GM18499 (cell line): ENCODE data around the gene C11orf54.

Experiments
- ATAC-seq: cut with Tn5 transposase; IDR thresholded peaks from one replicate; pipeline ENCODE4 v1.9.1; 2021; ENCODE audit warnings: moderate number of reproducible peaks; ENCODE audit not compliant: insufficient read depth, unreplicated experiment

C11orf54 gene

DNA sequence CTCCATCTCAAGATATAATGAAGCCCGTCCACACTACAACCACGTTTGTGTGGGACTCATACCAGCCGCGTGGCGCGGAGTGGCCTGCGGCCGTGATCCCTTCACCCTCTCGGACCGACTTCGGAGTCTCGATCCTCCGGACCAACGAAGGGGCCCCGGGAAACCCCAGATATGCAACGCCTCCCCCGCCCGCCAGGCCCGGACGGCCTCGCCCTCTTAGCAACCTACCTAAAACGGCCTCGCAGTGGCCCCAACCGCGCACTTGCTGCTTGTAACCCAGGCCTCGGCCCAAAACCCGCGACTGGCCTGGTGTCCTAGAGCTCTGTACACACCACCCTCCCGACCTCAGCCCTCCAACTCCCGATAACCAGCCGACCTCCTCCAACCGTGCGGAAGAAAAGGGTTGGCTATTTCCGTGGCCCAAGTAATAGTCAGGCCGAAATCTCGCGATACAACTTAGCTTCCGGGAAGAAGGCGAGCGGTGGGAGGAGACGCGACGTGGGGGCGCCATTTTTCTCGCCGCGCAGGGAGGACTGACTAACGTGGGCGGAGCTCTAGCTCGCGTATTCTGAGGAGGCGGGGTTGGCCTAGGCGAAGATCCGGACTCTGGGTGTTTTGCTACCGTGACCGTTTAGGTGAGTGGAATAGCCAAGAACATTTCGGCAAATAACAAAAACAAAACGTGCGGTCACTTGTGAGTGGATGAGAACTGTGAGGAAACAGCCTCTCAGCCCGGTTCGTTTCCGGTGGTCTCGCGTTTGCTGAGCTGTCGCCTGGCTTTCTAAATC lies at the start of gene C11orf54, which contains the start of gene TAF1D:
TSS of gene C11orf54 (plus strand) at position 579 of the 788 bp plus-strand sequence. CDS start 5,722 bp downstream, outside the sequence.
TSS of gene TAF1D (minus strand) at position 402 of the 788 bp plus-strand sequence. CDS start 2,191 bp downstream, outside the sequence.
- ATAC-seq: peak; percentile 66

DNA sequence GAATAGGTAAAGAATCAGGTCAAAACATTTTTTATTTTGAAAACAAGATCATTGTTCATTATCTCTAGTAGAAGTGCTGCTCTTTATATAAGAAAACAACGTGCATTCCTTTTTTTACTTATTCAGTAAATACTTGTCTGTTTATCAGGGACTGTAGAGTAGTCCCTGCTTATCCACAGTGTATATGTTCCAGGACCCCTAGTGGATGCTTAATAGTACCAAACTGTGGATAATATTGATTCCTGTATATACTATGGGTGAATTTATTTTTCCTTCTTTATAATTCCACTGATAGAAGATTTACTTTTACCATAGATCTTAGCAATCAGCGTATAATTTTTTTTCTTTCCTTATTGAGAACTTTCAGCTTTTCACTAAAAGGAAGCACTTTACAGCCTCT lies 47.4 kb upstream of the C11orf54 start:
- ATAC-seq: no peak

DNA sequence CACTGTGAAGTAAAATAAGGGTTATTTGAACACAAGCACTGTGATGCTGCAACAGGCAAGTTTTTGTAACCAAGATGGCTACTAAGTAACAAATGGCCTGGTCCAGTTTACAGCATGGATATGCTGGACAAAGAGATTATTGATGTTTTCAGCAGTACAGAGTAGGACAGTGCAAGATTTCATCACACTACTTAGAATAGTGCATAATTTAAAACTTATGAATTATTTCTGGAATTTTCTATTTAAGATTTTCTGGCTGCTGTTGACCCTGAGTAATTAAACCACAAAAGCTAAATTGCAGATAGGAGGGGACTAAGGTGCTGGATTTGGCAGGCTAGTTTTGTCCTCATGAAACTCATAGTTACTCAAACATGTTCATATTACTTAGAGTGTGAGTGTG lies 46.9 kb upstream of the C11orf54 start:
- no peak for ATAC-seq

DNA sequence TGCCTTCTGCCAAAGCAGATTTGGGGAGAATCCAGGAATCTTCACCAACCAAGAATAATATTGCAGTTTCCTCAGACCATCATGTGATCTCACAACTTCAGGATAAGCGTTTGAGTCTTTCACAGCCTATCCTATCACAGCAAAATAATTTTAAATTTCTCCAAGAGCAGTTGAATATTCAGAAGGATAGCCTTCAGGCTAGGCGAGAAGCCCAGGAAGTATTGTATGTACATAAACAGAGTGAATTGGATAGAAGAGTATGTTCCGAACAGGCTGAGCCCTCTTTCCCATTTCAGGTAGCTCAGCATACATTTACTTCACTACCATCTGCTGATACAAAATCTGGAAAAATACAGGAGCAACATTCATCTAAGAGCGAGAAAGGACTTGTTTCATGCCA lies 43.9 kb upstream of the C11orf54 start:
- no peak for ATAC-seq

DNA sequence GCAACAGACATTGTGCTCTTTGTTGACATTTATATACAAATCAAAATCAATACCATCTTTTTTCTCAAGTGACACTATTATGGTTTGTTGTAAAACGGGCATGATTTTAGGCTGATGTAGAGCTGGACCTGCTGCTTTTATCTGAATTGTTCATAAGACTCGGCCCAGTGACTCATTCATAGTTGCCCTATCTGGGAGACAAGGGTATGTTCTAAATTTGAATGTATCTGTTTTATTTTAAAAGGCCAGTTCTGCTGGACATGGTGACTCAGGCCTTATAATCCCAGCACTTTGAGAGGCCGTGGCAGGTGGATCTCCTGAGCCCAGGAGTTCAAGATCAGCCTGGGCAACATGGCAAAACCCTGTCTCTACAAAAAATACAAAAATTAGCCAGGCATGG lies 40.6 kb upstream of the C11orf54 start:
- no peak for ATAC-seq

DNA sequence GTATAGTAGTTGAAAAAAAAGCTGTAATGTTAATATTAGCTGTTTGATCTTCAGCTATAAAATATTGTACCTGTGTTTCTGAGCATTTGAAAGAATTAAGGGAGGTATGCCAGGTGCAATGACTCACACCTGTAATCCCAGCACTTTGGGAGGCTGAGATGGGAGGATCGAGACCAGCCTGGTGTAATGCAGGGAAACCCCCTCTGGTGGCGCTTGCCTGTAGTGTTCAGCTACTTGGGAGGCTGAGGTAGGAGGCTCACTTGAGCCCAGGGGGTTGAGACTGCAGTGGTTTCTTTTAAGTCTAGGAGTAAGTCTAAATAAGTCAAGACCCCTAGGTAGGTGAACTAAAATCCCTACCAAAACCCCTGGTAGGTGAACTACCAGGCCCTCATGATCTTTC lies 37.2 kb upstream of the C11orf54 start:
- no peak for ATAC-seq

DNA sequence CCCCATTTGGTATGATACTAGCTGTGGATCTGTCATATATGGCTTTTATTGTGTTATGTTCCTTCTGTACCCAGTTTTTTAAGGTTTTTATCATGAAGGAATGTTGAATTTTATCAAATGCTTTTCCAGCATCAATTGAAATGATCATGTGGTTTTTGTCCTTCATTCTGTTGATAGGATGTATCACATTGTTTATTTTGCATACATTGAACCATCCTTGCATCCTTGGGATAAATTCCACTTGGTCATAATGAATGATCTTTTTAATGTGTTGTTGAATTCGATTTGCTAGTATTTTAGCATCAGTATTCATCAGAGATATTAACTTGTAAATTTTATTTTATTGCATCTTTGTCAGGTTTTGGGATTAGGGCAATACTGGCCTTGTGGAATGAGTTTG lies 31.2 kb upstream of the C11orf54 start:
- no peak for ATAC-seq

DNA sequence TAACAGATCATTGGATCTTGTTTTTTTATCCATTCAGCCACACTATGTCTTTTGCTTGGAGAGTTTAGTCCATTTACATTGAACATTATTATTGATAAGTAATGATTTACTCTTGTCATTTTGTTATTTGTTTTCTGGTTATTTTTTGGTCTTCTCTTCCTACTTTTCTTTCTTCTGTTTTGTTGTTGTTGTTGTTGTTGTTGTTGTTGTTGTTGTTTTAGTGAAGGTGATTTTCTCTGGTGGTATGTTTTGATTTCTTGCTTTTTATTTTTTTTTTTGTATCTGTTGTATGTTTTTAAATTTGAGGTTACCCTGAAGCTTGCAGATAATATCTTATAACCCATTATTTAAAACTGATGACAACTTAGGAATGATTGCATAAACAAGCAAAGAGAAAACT lies 28.8 kb upstream of the C11orf54 start:
- ATAC-seq: no peak

DNA sequence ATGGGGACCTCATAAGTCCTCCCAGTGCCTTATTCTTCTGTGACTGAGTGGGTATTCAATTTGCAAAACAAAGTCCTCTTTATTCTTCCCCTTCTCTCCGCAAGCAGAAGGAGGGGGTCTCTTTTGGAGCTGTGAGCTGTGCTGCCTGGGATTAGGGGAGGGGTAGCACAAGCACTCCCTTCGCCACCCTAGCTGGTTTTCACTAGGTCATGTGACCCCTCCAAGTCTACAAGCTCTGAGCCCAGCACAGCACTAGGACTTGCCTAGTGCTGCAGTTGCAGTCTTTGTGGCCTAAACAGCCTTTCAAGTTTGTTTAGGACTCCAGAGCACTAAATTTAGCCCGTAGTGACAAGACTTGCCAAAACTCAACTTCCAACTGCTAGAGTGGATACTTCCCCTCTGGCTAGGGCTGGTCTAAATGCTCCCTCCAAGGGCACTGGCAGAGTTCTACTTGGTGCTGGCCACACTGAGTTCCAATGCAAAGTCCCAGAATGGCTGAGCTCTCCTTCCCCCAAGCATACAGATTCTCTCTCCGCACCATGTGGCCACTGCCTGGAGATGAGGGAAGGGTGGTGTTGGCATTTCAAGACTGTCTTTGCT lies 25.6 kb upstream of the C11orf54 start:
- no peak for ATAC-seq

DNA sequence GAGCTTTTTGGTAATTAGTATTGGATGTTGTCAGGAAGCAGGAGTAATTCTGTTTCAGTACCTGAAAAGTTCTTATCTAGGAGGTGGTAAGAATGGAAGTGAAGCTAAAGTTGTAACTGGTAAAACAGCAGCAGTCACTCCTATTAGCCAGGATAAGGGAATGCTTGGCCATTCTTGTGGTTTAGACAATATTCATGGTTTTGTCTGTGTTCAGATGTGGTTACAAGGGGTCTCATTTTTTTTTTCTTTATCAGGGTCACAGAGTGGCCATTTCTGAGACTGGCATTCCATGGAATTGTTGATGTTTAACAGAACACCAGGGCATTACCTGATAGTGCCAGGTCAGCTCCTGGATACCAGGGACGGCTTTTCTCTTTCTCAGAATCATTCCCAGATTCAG lies 24.0 kb upstream of the C11orf54 start:
- no peak for ATAC-seq

DNA sequence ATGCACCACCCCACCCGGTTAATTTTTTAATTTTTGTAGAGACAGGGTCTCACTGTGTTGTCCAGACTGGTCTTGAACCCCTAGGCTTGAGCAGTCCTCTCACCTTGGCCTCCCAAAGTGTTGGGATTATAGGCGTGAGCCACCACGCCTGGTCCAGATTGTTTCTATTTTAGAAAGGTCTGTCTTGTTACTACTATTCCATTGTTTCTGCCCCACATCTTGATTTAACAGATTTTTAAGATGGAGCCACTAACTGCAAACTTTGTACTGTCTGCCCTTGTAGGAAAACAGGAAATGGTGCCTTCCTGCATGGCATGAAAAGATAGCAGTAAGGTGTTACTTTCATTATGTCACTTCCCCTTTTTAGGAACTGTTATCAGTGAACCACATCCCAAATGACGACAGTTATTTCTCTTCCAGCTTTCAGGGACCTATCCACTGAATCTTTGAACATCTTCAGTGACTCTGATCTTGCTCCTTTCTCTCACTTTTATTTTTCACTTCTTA lies 23.4 kb upstream of the C11orf54 start:
- ATAC-seq: peak; percentile 96

DNA sequence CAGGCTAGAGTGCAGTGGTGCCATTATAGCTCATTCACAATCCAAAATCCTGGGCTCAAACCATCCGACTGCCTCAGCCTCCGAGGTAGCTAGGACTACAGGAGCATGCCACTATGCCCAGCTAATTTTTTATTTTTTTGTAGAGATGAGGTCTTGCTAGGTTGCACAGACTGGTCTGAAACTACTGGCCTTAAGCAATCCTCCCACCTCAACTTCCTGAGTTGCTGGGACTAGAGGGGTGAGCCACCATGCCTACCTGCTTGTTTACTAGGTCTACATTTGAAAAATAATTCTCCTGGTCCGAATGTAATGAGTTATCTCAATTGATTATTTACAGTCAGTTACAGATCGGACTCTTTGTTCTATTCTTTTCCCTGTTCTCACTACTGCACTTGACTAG lies 22.2 kb upstream of the C11orf54 start:
- ATAC-seq: no peak

DNA sequence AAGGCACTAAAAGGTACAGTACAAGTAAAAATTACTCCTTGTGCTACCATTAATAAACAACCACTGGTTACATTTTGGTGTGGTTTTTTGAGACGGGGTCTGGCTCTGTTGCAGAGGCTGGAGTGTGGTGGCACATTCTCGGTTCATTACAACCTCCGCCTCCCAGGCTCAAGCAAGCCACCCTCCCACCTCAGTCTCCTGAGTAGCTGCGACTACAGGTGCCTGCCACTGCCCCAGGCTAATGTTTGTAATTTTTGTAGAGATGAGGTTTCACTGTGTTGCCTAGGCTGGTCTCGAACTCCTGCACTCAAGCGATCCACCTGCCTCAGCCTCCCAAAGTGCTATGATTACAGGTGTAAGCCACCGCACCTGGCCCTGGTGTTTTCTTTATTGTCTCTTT lies 20.9 kb upstream of the C11orf54 start:
- no peak for ATAC-seq

DNA sequence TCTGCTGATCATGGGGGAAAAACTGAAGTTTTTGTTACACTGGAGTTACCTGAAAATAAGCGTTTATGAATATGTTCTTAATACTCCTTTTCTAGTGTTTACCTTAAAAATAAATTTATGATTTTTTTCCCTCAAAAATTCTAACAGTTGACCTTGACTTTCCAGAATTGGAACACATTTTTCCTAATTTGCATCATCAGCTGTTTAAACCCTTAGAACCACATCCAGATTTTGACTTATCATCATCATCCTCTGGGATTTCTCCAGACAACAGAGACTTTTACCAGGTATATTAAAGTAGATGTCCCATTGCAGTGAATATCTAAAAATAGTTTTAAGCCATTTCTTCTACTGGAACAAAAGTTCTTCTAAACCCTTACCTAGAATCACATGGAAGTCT lies 17.4 kb upstream of the C11orf54 start:
- ATAC-seq: no peak

DNA sequence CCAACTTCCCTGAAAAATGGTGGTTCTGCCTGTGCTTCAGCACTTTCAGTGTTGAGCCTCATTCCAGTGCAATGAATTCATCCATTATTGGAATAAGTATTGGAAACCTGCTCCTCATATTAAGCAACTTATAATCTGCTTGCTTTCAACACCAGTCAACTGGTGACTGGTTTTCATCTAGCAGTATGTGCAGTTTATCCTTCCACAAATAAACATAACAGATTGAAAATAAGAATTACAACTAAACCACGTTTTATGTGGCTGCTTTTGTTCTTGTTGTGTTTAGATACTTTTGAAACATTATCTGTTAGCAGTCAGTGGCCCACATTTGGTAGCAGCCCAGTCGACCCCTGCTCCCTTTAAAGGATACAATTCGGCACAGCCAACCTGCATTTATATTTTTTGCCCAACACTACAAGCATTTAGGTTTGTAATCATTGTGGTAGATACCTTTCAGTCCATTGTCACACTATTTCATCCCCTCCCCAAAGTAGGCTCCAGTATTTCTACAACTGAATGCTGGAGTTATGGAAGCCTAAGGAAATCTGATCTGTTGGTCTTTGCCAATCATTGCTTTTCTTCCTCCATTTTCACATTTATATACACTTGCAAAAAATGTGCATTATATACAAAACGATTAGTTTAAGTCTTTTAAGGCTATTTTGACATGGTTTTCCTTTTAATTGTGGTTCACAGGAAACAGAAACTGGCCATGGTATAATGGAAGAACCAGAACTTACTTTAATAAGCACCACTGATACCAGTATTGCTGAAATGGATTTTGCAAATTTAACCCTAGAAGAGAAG lies 13.3 kb upstream of the C11orf54 start:
- ATAC-seq: no peak

DNA sequence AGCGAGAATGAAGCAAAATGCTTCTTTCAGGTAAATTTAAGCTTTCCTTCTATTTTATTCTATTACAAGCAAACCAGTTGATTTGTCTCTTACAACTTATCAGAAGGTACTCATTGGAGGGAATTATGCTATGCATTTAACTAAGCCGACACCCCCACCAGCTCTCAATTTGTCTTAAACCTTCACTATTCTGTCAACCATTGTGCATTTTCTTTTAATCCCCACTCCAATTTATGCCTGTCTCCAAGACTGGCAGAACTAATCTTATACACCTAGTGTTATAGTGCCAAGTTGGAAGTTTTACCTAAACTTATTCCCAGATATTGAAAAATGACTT lies 12.7 kb upstream of the C11orf54 start:
- no peak for ATAC-seq

DNA sequence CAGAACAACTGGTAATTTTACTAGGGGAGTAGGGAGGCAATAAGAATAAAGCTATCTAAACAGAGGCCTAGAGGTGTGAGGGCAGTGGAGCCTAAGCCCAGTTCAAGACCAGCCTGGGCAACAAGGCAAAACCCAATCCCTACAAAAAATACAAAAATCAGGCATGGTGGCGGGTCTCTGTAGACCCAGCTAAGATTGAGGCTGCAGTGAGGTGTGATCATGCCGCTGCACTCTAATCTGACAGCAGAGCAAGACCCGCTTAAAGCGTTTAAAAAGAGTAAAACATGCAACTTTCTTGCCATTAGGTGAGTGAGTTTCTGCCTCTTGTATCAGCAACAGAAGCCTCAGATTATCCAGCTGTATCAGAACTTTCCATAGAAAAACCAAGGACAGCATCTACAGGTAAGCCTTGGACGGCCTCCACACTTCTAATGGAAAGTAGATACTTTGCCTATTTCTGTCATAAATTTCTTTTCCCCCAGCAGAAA lies 12.3 kb upstream of the C11orf54 start:
- no peak for ATAC-seq

DNA sequence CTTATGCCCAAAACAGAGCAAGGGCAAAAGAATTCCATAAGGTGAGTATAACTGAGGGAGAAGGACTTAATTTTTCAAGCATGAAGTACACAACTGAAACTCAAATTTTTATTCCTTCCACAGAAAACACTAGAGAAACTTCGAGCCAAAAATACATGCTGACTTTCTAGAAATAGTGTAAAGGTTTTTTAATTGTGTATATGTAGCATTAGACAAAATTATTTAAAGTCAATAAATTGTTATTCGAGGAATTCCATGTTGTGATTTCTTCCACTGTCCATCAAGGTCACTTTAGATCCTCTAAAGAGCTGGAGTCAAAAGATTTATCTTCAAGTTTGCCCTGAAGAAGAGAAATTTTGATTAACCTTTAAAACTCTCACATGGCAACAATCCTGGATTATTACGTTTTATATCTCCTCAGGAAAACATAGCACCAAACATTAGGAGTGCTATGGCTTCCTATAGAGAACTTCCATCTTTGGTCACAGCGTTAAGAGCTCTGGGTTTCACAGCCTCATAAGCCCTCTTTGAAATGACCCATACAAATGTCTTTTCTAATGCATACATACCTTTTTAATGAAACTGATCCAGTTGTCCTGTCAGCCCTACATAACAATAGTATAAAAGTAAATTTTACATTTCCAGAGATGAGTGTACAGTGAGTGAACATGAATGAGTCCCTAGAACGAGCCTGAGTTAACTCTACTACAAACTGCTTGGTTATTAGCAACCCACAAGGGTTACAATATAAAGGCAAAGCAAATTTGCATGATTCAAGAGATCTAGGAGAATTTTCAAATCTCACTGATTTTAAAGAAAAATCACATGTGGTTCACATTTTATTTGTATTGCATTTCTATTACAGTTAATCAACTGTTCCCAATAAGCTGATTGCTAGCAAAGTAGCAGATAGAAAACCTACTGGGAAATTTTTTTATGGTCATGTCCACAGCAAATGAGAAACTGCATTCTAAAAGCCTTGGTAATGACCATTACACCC lies 11.1 kb upstream of the C11orf54 start:
- ATAC-seq: no peak

DNA sequence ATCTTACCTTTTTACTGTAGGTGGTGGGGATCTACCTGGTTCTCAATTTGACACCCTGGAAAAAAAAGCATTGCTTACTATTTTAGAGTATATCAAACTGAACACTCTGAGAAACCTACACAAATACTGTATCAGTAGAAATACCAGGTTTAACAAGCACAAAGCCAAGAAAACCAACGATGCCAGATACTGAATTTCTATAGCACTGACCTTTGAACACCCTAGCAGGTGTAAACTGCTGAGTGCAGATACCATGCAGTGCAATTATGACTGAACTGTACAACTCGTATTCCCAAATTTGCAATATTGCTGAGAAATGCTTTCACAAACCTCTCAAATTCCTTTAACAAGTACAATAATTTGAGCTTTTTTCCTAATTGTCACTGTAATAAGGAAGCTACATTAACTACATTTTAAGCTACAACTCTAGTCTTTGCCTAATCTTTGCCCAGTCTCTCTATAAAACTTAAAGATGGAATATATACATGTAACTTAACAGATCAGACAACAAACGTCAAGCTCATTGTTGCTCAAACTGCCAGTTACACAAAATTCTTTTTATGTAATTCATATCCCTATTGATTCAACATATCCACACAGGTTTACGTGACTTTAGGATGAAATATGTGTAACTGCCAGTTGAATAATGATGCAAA lies 9.1 kb upstream of the C11orf54 start:
- ATAC-seq: no peak
